Activated naive CD4-positive, alpha-beta T cell (primary cell): Measurements from ENCODE around the gene MPP2.
"Not testable (repeated sequence)": the region's sequence is repeated elsewhere in the genome, so short reads cannot be mapped to it uniquely, and the experiment has no call there.

Experiments used
- DNase-seq, 4 experiments: peaks; one replicate each; lab custom pipeline; 2025; lab: John Stamatoyannopoulos, UW

Gene MPP2

DNA sequence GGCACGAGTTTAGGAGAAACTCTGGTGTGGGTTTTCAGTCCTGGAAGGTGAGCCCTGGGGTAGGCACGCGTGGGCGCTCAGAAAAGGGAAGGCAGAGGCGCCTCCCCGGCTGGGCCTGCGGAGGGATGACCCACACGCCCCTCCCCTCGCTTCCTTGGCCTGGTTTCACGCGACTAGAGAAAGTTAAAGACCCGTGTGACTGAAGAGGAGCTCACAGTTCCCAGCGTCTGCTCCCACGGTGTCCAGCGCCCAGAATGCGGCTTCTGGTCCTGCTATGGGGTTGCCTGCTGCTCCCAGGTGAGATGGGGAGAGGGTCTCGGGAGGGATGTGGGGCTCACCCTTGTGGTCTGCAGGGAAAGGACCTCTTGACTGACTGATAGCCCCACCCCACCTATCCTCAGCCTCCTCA lies 60.4 kb downstream of the MPP2 start, which contains the start of gene CD300LG:
CD300LG (plus strand) TSS at position 214 of the 409 bp plus-strand sequence; CDS start at position 255, 41 bp downstream.
- no peak for DNase-seq

DNA sequence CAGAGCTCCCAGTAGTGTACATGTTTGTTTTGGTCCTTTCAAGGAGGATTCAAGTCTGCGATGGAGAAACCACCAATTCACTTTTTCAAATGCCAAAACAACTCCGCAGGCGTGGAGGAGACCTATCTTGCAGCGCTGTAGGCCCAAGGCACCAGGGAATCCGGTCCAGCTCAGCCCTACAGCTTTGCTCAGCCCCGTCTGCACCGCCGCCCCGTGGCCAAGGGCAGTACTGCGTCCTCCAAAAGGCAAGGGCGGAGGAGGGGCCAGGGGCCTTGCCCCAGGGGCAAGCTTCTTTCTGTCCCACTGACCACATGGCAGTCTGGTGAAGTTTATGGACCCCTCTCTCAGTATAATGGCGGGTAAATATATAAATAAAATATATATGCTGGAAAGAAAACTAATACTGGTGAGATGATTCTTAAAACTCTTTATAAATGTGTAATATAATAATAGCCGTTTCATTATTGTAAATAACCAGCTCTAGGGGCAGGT lies 61.1 kb downstream of the MPP2 start:
- peak; percentile 51 to 78 (median 68) for DNase-seq

DNA sequence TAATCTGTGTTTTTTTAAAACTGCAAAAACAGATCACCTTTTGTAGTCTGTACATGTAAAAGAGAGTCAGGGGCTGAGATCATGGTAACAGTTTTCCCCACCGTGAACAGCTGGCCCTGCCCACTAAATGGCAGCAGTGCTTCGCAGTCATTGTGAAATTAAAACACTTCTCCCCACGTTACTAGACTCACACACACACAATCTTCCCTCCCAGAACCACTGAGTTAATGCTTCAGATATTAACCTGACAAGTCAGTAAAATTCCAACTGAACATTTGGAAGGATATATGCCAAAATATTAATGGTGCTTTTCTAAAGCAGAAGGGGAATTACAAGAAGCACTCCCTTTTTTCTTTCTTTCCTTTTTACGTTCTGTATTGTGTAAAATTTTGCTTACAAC lies 61.6 kb downstream of the MPP2 start:
- DNase-seq: no peak

DNA sequence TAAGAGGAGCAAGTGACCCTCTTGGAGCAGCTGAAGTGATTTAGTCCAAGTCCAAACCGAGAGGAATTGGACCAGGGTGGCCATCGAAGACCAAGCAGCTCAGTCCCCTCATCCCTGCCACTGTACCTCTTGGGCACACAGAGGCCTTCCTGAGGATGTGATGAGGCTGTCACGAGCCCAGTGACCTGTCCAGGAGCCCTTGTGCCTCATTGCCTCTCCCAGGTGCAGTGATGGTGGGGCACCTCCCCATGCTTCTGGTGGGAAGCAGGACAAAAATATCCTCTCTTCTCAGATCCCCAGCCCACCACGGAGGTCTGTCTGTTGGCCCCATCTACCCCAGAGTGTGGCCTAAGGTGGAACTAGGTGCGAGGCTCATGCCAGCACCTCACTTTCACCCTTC lies 63.1 kb downstream of the MPP2 start:
- no peak for DNase-seq

DNA sequence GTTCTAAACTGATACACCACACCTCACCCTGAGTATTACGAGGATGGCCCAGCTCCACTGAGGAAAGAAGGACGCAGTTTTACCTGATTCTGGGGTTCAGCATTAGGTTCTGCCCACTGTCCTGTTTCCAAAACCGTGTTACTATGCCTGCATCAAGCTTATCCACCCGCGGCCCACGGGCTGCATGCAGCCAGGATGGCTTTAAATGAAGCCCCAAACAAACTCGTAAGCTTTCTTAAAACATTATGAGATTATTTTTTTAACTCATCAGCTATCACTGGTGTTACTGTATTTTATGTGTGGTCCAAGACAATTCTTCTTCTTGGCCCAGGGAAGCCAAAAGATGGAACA lies 64.4 kb downstream of the MPP2 start:
- no peak for DNase-seq

DNA sequence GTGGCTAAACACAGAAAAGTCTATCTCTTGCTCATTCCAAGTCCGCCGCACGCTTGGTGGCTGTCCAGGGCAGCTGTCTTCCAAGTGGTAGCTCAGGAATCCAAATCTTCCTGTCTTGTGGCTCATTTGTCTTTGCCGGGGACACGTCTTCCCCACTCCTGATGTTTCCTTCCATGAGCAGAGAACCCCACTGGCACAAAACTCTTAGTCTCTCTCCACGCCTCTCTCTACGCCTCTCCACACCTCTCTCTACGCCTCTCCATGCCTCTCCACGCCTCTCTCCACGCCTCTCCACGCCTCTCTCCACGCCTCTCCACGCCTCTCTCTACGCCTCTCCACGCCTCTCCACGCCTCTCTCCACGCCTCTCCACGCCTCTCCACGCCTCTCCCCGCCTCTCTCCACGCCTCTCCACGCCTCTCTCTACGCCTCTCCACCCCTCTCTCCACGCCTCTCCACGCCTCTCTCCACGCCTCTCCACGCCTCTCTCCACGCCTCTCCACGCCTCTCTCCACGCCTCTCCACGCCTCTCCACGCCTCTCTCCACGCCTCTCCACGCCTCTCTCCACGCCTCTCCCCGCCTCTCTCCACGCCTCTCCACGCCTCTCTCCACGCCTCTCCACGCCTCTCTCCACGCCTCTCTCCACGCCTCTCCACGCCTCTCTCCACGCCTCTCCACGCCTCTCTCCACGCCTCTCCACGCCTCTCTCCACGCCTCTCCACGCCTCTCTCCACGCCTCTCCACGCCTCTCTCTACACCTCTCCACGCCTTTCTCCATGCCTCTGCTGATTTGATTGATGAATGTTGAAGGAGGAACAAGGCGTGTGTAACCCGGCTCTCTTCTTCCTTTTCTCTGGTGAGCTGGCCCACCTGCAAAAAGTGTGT lies 65.0 kb downstream of the MPP2 start:
- not testable (repeated sequence) for DNase-seq

DNA sequence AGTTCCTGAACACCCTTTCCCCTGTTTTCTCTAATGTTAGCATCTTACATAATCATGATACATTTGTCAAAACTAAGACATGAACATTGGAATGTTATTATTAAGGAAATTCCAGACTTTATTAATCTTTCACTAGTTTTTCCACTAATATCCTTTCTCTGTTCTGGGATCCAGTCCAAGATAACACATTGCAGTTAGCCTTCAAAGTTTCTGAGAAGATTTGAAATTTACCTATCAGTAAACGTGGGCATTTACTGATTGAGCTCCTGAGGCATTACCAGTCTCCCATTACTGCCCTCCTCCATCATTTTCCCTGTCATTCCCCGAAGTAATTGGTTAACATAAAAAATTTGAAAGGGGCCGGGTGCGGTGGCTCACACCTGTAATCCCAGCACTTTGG lies 66.1 kb downstream of the MPP2 start:
- no peak for DNase-seq

DNA sequence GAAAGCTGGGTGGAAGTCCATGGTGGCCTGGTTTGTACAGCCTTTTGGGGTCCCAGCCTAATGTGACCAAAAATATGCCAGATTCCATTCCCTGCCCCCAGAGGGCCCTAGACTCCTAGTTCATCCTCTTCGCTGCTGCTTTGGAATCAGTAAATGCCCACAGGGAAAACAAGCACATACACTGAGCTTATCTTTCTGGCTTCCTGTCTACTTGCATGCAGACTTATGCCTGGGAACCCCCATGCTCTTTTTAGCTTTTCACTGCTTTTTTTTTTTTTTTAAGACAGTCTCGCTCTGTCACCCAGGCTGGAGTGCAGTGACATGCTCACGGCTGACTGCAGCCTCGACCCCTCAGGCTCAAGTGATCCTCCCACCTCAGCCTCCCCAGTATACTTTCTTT lies 66.5 kb downstream of the MPP2 start:
- no peak for DNase-seq

DNA sequence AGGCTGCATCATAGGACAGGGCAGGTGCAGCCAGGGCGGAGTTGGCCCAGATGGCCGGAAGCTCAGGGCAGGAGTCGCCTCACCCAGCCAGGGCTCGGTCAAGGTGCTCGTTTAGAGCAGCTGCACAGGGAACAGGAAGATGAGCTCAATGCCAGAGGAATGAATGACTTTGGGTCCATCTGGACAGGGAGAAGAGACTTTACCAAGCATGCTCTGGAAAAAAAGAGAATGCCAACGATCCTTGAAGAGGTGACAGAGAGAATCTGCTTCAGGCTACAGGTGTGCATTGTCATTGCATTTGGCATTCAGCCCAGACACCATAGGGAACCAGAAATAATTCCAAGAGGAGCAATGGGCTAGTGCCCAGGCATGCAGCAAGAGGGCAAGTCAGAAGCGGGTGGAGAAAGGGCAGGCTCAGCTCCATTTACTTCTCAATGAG lies 67.6 kb downstream of the MPP2 start:
- DNase-seq: no peak

DNA sequence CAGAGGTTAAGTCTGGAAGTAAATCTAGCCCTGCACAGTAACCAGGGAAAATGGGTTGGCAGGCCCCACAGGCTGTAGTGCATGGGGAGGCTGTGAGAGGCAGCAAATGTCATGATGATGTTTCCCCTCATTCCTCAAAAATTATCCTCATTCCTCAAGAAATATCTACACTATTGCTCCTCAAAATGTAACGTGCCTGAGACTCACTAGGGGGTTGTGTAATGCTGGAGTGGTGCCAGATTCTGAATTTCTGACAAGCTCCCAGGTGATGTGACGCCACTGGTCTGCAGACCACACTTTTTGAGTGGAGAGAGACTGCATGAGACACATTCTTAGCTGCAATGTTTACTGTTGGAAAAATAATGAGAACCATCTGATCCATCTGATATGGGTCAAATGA lies 73.2 kb downstream of the MPP2 start:
- no peak for DNase-seq

DNA sequence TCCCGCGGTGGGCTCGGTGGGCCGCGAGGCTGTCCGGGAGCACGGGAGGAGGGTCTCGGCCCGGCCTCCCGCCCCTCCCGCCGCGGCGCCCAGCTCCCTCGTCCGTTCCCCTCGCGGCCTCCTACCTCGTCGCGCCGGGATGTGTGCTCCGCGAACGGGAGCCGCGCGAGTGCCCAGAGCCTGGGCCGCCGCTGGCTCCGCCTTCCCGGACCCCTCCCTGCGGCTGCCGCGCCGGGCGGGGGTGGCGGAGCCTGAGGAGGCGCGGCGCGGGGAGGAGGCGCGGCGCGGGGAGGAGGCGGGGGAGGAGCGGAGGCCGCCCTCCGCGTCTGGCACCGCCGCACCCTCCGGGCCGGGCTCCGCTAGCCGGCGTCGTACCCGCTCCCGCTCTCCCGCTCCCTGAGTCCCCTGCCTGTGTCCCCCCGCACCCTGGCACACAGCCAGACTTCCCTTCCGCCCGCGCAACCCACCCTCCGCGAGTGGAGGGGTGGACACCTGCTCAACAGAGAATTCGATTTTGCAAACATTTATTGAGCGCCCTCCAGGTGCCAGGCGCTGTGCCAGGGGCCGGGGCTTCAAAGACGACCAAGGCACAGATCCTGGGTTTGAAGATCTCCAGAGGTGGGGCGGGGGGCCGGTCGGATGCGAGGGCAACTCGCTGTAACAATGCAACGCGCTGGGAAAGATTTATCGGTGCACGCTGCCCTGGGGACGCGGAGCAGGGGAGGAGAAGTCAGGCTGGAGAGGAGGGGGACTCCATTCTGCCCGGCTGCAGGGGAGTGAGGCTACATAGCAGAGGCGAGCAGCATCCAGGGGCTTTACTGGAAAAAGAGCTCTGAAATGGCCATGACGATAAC lies 74.1 kb downstream of the MPP2 start, which contains the start of gene MPP3:
MPP3 (minus strand) TSS at position 171 of the 854 bp plus-strand sequence. CDS start 1,240 bp downstream, outside the sequence.
- DNase-seq: peak in 2 of 4 experiments; percentile 20 to 51

DNA sequence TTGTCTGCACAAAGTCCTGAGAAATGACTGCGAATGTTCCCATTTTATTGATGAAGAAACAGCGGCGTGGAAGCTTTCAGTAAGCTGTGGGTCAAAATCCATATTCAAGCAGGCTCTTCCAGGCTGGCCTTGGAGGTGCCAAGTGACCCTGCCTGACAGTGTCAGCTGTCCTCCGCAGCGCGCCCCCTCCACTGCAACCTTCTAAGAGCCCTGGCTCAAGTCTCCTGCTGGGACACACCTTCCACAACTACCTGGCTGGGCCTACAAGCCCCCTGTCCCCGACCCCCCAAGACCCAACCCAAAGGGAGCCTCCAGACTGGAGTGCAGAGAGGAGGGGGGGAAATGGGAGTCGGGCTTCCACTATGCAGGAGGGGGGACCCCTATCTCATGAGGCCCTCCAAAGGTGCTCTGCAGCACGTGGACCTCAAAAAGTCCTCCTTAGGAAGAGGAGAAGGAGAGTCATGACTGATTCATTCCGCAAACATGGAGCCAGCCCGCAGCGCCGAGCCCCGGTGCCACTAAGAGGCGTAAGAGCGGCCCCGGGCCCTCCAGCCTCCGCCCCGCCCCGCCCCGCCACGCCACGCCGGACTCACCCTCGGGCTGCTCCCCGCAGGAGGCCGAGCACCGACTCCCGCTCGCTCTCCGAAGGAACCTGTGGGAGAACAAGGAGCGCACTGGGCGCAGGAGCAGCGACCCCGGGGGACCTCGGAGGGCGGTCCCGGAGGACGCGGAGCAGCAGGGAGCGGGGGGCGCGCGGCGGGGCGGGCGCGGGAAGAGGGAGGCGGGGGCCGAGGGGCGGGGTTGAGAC lies 75.0 kb downstream of the MPP2 start:
- DNase-seq: no peak

DNA sequence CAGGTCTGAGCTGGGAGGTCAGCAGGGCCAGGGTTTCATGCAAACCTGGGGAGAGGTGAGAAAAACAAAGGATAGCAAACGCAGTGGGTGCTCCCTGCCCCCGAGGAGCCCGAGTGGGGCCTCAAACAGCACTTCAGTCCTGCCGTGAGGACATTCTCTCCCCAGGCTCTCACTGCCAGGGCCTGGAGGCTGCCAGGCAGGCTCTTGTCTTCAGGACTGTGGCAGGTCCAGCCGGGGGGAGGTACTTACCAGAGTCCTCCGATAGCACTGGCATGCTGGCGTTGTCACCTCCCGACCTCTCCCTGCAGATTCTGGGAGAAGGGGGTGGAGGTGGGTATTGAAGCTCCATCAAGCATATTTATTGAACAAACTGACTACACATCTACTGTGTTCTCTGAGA lies 75.7 kb downstream of the MPP2 start:
- no peak for DNase-seq

DNA sequence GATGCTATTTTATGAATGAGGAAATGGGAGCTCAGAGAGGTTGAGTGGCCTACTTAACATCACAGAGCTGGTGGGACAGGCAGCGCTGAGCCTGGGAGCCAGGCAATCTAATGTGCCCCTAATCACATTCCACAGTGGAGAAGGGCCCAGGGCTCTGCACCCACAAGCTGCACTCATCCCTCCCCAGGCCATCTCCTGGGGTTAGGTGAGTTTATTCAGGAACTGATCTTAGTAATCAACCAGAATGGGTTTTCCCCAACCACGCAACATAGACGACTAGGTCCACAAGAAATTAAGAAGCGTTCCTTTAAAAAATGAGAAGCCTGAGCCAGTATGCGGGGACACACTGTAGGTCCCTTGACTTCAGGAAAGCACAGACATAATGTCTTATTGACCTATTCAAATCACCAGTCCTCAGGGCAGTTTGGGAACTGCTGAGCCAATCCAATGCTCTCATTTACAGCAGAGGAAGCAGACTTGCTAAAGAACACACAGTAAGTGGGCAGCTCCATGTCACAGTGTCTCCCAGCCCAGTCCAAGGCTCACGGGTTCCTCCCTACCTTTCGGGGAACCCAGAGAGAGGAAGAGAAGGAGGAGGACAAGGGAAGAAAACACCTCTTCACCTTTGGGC lies 76.7 kb downstream of the MPP2 start:
- no peak for DNase-seq

DNA sequence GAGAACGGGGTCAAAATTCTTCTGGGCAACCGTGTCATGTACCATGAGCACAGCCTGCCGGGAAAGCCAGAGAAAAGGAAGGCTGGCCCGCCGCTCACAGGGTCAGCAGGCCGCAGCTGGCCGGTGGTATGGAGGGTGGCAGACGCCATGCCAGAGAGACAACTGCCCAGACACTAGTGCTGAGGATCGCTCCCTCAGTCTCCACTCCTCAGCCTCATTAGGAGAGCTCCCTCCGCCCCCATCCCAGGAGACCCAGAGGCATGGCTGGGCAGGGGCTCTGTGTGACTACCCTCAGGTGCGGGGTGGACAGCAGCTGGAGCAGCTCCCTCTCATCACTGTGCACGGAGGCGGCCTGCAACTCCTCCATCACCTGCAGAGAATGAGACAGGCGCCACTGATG lies 77.6 kb downstream of the MPP2 start:
- DNase-seq: no peak

DNA sequence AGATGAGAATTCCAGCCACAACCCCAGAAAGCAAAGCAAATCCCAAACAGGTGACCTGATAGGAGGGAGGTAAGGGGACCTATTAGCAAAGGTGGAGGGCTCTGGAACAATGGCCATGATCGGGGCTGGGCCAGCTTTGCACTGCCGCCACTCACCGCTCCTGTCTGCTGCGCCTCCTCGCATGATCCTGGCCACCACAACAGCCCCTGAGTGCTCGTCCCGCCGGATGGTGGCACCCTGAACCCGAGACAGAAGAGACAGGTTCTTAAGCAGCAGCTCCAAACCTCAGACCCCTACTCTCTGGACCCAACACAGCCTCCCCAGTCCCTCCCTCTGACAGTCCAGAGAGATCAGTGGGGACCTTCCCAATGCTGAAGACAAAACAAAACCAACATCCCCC lies 79.7 kb downstream of the MPP2 start:
- no peak for DNase-seq

DNA sequence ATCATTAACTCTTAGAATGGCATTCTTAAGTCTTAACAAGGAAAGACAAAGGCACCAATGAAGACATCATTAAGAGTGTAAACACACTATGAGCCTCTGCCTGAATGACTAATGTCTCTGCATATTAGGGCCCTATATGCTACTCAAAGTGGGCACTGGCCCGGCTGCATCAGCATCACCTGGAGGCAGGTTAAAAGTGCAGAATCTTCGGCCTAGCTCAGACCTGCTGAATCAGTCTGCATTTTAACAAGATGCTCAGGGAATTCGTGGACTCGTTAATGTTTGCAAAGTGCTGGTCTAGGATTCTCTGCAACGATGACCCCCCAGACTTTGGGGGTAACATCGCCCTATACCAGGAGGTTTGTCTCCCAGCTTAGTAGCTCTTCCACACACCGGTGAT lies 81.1 kb downstream of the MPP2 start:
- DNase-seq: no peak

DNA sequence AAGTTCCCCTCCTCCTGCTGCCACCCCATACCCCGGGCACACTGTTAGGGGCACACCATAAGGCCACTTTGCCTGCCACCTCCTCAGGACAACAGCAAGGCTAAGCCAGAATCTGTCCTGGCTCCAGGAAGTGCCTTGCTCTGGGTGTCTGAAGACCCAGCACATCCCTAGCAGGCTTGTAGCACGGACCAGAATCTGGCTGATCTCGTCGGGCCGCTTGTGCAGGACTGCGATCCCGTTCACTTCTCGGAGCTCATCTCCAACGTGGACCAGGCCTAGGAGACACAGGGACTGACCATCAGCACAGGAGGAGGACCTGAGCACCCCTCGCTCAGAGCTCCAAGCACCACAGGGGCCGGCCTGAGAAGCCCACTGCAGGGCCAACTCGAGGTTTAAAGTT lies 81.8 kb downstream of the MPP2 start:
- no peak for DNase-seq
